Panc1 (cell line): ENCODE results near the gene SRBD1.

Experiments
- CTCF ChIP-seq: fragments of 450-650 bp; IDR thresholded peaks from 2 replicates; pipeline ENCODE4 v1.5.1; 2017; ENCODE audit warnings: mild to moderate bottlenecking
- TCF7L2 ChIP-seq: IDR thresholded peaks from 2 replicates; pipeline ENCODE4 v1.6.1; 2011; ENCODE audit warnings: mild to moderate bottlenecking, low read depth, low read length, inconsistent platforms

DNA sequence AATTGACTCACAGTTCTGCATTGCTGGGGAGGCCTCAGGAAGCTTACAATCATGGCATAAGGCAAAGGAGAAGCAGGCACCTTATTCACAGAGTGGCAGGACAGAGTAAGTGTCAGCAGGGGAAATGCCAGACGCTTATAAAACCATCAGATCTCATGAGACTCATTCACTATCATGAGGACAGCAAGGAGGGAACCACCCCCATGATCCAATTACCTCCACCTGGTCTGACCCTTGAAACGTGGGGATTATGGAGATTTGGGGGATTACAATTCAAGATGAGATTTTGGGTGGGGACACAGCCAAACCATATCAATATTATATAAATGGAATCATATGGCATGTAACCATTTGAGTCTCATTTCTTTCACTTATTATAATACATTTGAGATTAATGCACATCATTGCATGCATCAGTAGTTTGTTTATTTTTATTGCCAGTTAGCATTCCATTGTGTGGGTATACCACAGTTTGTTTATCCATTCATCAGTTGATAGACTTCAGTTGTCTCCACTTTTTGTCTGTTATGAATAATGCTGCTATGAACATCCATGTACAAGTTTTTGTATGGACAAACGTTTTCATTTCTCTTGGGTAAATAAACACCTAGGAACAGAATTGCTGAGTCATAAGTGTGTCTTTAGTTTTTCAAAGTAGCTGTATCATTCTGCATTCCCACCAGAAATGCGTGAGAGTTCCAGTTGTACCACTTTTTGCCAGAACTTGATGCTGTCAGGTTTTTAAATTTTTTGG lies 5.8 kb upstream of the SRBD1 start:
- no peak for TF ChIP-seq CTCF
- TF ChIP-seq TCF7L2, result no peak
